Fibroblast of lung (primary cell): ENCODE measurements around the gene ALPG. TPM values are rescaled to one million over a fixed set of nuclear protein-coding genes. Genes with fewer than 3 reads are reported as not detected.

Experiments
- DNase-seq, 2 donors: peaks; one replicate each; pipeline versions ENCODE4 v3.0.0 to v3.0.0-alpha.2; 2010; ENCODE audit warnings: low read depth in 2 of 2
- H2AFZ ChIP-seq: 2 replicates; pipeline ENCODE4 v1.5.1; 2012; ENCODE audit warnings: low read length, control low read depth, inconsistent platforms
- H3K27ac ChIP-seq: 2 replicates; pipeline ENCODE4 v1.5.1; 2011; ENCODE audit warnings: low read length, control low read depth; ENCODE audit not compliant: insufficient read depth
- H3K27me3 ChIP-seq: 2 replicates; pipeline ENCODE4 v1.5.1; 2011; ENCODE audit warnings: mild to moderate bottlenecking, low read length; ENCODE audit not compliant: control insufficient read depth, insufficient read depth
- H3K36me3 ChIP-seq: 2 replicates; pipeline ENCODE4 v1.5.1; 2011; ENCODE audit warnings: low read length; ENCODE audit not compliant: control insufficient read depth, insufficient read depth
- H3K4me1 ChIP-seq: 2 replicates; pipeline ENCODE4 v1.5.1; 2011; ENCODE audit warnings: low read length; ENCODE audit not compliant: control insufficient read depth, insufficient read depth; ENCODE audit errors: extremely low read depth
- H3K4me2 ChIP-seq: 2 replicates; pipeline ENCODE4 v1.5.1; 2011; ENCODE audit warnings: low read length, control low read depth; ENCODE audit not compliant: insufficient read depth; ENCODE audit errors: extremely low read depth
- H3K4me3 ChIP-seq, 4 experiments: fragments of 200-600 bp in 1 of 4; sonication (generic) in 1 of 4; replicated peaks in 1 of 4; 2 replicates each; pipeline ENCODE4 v1.5.1; 2011 to 2016; ENCODE audit warnings: low read length in 4 of 4, low read depth in 3 of 4, mild to moderate bottlenecking in 3 of 4, control low read depth in 2 of 4, inconsistent platforms in 1 of 4, mixed read lengths in 1 of 4; ENCODE audit not compliant: insufficient read depth in 1 of 4; ENCODE audit errors: control extremely low read depth in 1 of 4
- H3K79me2 ChIP-seq: 2 replicates; pipeline ENCODE4 v1.5.1; 2012; ENCODE audit warnings: mild to moderate bottlenecking, low read length, inconsistent platforms; ENCODE audit not compliant: control insufficient read depth, insufficient read depth
- H3K9ac ChIP-seq: 2 replicates; pipeline ENCODE4 v1.5.1; 2011; ENCODE audit warnings: mild to moderate bottlenecking, low read length, control low read depth; ENCODE audit not compliant: insufficient read depth
- H3K9me3 ChIP-seq: 2 replicates; pipeline ENCODE4 v1.5.1; 2012; ENCODE audit warnings: low read depth, low read length; ENCODE audit not compliant: control insufficient read depth, insufficient read depth
- H4K20me1 ChIP-seq: 2 replicates; pipeline ENCODE4 v1.5.1; 2011; ENCODE audit warnings: low read length; ENCODE audit not compliant: control insufficient read depth, insufficient read depth; ENCODE audit errors: extremely low read depth
- CTCF ChIP-seq, 2 donors: IDR thresholded peaks in 1 of 2; conservative IDR thresholded peaks in 1 of 2; 1 replicate in 1 of 2; 2 replicates in 1 of 2; pipeline ENCODE4 v1.5.1; 2011 to 2012; ENCODE audit warnings: low read length in 2 of 2, control low read depth in 1 of 2, inconsistent platforms in 1 of 2, low read depth in 1 of 2, mild to moderate bottlenecking in 1 of 2
- EZH2 ChIP-seq: IDR thresholded peaks from 2 replicates; pipeline ENCODE4 v1.5.1; 2012; ENCODE audit warnings: low read length, control low read depth, mild to moderate bottlenecking; ENCODE audit errors: missing control alignments
- polyA plus RNA-seq, 2 donors: library from polyadenylated mRNA; depleted of rRNA in 1 of 2; stranded (reverse) in 1 of 2; unstranded in 1 of 2; fragments of >200 nt; gene quantifications; 2 replicates each; pipeline ENCODE4 v1.2.1, GENCODE V29; 2011 to 2012; ENCODE audit warnings: missing spikeins in 1 of 2
- total RNA-seq: library from RNA; depleted of rRNA; stranded (reverse); fragments of >200 nt; gene quantifications from 2 replicates; pipeline ENCODE4 v1.2.1, GENCODE V29; 2014

The ALPG gene
- total and polyA plus RNA-seq, 2 donors (not counting 1 experiment from before 2014, with no cell fraction given): not detected

DNA sequence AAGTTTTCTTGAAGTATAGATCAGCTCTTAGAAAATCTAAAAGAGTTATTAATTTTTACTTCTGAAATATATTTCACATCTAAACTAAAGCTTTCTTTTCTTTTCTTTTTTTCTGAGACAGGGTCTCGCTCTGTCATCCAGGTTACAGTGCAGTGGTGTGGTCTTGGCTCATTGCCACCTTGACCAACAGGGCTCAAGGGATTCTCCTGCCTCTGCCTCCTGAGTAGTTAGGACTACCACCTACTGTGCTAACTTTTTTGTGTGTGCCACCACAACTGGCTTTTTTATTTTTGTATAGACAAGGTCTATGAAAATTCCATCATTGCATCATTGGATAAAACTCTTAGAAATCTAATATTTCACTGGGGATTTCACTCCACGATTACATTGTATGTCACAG is 10.0 kb upstream of the ALPG start:
- Histone ChIP-seq H3K9me3 (no peaks in the 10 kb centered on the region), H4K20me1 (no peaks in the 10 kb centered on the region), H3K79me2 (no peaks in the 10 kb centered on the region), H3K4me1 (no peaks in the 10 kb centered on the region), H3K27me3 (no peaks in the 10 kb centered on the region), H3K4me3 (no peak overlapping the region), H3K36me3 (no peaks in the 10 kb centered on the region), H3K4me2 (no peak overlapping the region), H3K9ac (no peak overlapping the region), H2AFZ (no peak overlapping the region), H3K27ac (no peak overlapping the region)
- no peak for DNase-seq
- TF ChIP-seq CTCF (conservative IDR thresholded peaks at IDR 0.05 in 1 of 2, IDR thresholded peaks at IDR 0.05 in 1 of 2; ENCODE audit: low read depth in 1 of 2, low read length in 2 of 2): no peak
- no peak for TF ChIP-seq EZH2

DNA sequence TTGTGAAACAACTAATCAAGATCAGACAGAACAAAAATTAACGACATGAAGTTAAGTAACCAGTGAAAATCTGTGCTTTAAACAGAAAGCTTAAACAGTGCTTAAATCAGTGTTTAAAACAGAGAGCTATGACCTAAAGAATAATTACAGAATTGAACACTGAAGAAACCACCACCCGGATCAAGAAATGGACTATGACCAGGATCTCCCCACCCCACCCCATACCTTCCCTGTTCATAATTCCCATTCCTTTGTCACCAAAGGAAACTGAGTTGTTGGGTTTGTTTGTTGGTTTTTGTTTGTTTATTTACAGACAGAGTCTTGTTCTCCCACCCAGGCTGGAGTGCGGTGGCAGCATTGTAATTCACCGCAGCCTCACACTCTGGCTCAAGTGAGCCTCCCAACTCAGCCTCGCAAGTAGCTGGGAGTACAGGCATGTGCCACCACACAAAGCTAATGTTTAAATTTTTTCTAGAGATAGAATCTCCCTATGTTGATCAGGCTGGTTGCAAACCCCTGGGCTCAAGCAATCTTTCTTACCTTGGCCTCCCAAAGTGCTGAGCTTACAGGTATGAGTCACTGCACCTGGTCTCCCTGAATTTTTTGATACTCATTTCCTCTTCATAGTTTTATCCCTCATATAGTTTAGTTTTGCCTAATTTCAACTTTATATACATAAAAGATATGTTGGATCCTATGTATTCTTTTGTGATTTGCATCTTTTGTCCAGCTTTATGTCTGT is 8.2 kb upstream of the ALPG start:
- no peaks in the 10 kb centered on the region for H3K79me2 ChIP-seq
- H3K4me3 ChIP-seq: no peak overlapping the region
- no peak overlapping the region for H2AFZ ChIP-seq
- no peaks in the 10 kb centered on the region for H3K4me1 ChIP-seq
- DNase-seq: no peak
- H4K20me1 ChIP-seq: no peaks in the 10 kb centered on the region
- no peaks in the 10 kb centered on the region for H3K9me3 ChIP-seq
- TF ChIP-seq EZH2 (no peak), CTCF (conservative IDR thresholded peaks at IDR 0.05 in 1 of 2, IDR thresholded peaks at IDR 0.05 in 1 of 2; ENCODE audit: low read depth in 1 of 2, low read length in 2 of 2) (no peak)
- H3K9ac ChIP-seq: no peak overlapping the region
- no peaks in the 10 kb centered on the region for H3K27me3 ChIP-seq
- H3K4me2 ChIP-seq: no peak overlapping the region
- no peak overlapping the region for H3K27ac ChIP-seq
- no peaks in the 10 kb centered on the region for H3K36me3 ChIP-seq

DNA sequence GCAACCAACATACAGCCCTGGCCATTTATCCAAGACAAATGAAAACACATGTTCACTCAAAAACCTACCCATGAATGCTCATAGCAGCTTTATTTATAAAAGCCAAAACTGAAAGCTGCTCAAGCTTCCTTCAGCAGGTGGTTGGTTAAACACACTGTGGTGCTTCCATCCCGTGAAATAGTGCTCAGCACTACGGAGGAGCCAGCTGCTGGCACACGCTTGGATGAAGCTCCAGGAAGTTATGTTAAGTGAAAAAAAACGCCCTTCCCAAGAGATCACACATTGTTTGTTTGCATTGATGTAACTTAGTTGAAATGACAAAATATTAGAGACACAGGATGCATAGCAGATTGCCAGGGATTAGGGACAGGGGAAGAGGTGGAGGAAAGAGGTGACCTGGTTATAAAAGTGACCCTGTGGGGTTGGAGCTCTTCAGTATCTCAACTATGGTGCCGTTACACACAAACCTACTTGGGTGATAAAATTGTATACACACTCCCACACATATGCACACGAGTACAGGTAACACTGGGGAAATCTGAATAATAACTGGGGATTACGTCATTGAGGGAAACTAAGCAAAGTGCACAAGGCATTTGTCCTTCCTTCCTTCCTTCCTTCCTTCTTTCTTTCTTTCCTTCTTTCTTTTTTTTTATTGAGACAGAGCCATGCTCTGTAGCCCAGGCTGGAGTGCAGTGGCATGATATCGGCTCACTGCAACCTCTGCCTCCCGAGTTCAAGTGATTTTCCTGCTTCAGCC is 6.2 kb upstream of the ALPG start:
- no peaks in the 10 kb centered on the region for H4K20me1 ChIP-seq
- no peak overlapping the region for H3K27ac ChIP-seq
- no peaks in the 10 kb centered on the region for H3K9me3 ChIP-seq
- TF ChIP-seq EZH2 (no peak), CTCF (conservative IDR thresholded peaks at IDR 0.05 in 1 of 2, IDR thresholded peaks at IDR 0.05 in 1 of 2; ENCODE audit: low read depth in 1 of 2, low read length in 2 of 2) (no peak)
- no peak overlapping the region for H3K9ac ChIP-seq
- DNase-seq: no peak
- no peak overlapping the region for H2AFZ ChIP-seq
- H3K4me1 ChIP-seq: no peaks in the 10 kb centered on the region
- H3K27me3 ChIP-seq: no peaks in the 10 kb centered on the region
- H3K4me3 ChIP-seq: no peak overlapping the region
- no peak overlapping the region for H3K4me2 ChIP-seq
- H3K36me3 ChIP-seq: no peaks in the 10 kb centered on the region
- H3K79me2 ChIP-seq: no peaks in the 10 kb centered on the region
